HCT116 (cell line): Measurements from ENCODE around the gene KCNN3. TPM values are rescaled to one million over a fixed set of nuclear protein-coding genes. Genes with fewer than 3 reads are reported as not detected.

Source experiments
- ATAC-seq: fragments of 200-7000 bp; cut with Tn5 transposase; 2 replicates; pipeline ENCODE4 v1.9.1; 2020; ENCODE audit warnings: mild to moderate bottlenecking, moderate library complexity
- BruUV-seq: library from RNA; stranded (reverse); fragments of 400-500 nt; replicated peaks from 2 replicates; lab custom pipeline; 2021; lab: Mats Ljungman, UMichigan
- CTCF ChIA-PET: fragments of 300-600 bp; sonication (Branson Sonifier 250); formaldehyde crosslinking; loops from one replicate; lab custom pipeline; 2021; ENCODE audit warnings: antibody characterized with exemption; lab: Charles Lee
- POLR2A ChIA-PET: fragments of 300-600, 350-600 bp; sonication (Branson Sonifier 250); formaldehyde crosslinking; loops from one replicate; lab custom pipeline; 2021; ENCODE audit warnings: antibody characterized with exemption; lab: Charles Lee
- RAD21 ChIA-PET, 2 experiments: fragments of 300-600 bp; sonication (Branson Sonifier 250); formaldehyde crosslinking; loops; one replicate each; lab custom pipeline; 2023; ENCODE audit warnings: low total read pairs in 2 of 2; ENCODE audit not compliant: uncharacterized antibody in 2 of 2, unreplicated experiment in 2 of 2, low non-redundant PET in 1 of 2; lab: Charles Lee
- DNase-seq: peaks from one replicate; pipeline ENCODE4 v3.0.0-alpha.2; 2010; ENCODE audit warnings: low read depth, low spot score
- H2AFZ ChIP-seq: fragments of 200-600 bp; shearing (Covaris generic), sonication (generic); 2 replicates; pipeline ENCODE4 v1.6.1; 2017; ENCODE audit warnings: low read depth, mixed run types, mixed read lengths, antibody characterized with exemption, low read length; ENCODE audit not compliant: poor library complexity, severe bottlenecking
- H3K27ac ChIP-seq: 2 replicates; pipeline ENCODE4 v1.5.1; 2012; ENCODE audit warnings: low read depth, low read length
- H3K27me3 ChIP-seq: fragments of 200-600 bp; sonication (generic); 2 replicates; pipeline ENCODE4 v1.6.1; 2016; ENCODE audit warnings: mixed run types, low read length, mixed read lengths; ENCODE audit not compliant: insufficient read depth
- H3K36me3 ChIP-seq, 2 experiments: fragments of 200-500 bp in 1 of 2; fragments of 200-600 bp in 1 of 2; sonication (Bioruptor generic) in 1 of 2; sonication (generic) in 1 of 2; 2 replicates each; pipeline versions ENCODE4 v1.5.1 to v1.6.1; 2014 to 2016; ENCODE audit warnings: low read length in 2 of 2, inconsistent platforms in 1 of 2, mixed read lengths in 1 of 2, mixed run types in 1 of 2; ENCODE audit not compliant: insufficient read depth in 2 of 2, control insufficient read depth in 1 of 2
- H3K4me1 ChIP-seq, 2 experiments: fragments of 200-600 bp in 1 of 2; sonication (generic) in 1 of 2; 2 replicates each; pipeline versions ENCODE4 v1.5.1 to v1.6.1; 2012 to 2017; ENCODE audit warnings: low read length in 2 of 2, inconsistent platforms in 1 of 2, mild to moderate bottlenecking in 1 of 2, mixed read lengths in 1 of 2, mixed run types in 1 of 2, moderate library complexity in 1 of 2; ENCODE audit not compliant: insufficient read depth in 2 of 2, control insufficient read depth in 1 of 2
- H3K4me2 ChIP-seq: fragments of 200-600 bp; sonication (generic); 2 replicates; pipeline ENCODE4 v1.6.1; 2017; ENCODE audit warnings: mixed run types, low read length, mixed read lengths
- H3K4me3 ChIP-seq, 2 experiments: fragments of 200-600 bp in 1 of 2; sonication (generic) in 1 of 2; replicated peaks in 1 of 2; 2 replicates each; pipeline ENCODE4 v1.5.1; 2011 to 2016; ENCODE audit warnings: low read length in 2 of 2, control low read depth in 1 of 2, low read depth in 1 of 2, mild to moderate bottlenecking in 1 of 2, mixed read lengths in 1 of 2, mixed run types in 1 of 2
- H3K79me2 ChIP-seq: fragments of 200-600 bp; sonication (generic); 2 replicates; pipeline ENCODE4 v1.6.1; 2017; ENCODE audit warnings: mild to moderate bottlenecking, mixed run types, low read length, moderate library complexity, mixed read lengths; ENCODE audit not compliant: insufficient read depth
- H3K9ac ChIP-seq: fragments of 200-600 bp; sonication (generic); 2 replicates; pipeline ENCODE4 v1.6.1; 2016; ENCODE audit warnings: low read length, mixed read lengths
- H3K9me2 ChIP-seq: fragments of 200-600 bp; sonication (generic), shearing (Covaris generic); 2 replicates; pipeline ENCODE4 v1.6.1; 2017; ENCODE audit warnings: mixed run types, mild to moderate bottlenecking, moderate library complexity; ENCODE audit not compliant: insufficient read depth
- H3K9me3 ChIP-seq, 2 experiments: fragments of 200-500 bp in 1 of 2; fragments of 200-600 bp in 1 of 2; sonication (Bioruptor generic) in 1 of 2; sonication (generic) in 1 of 2; 2 replicates each; pipeline ENCODE4 v1.6.1; 2014 to 2017; ENCODE audit warnings: low read length in 2 of 2, mixed read lengths in 2 of 2, inconsistent platforms in 1 of 2, low read depth in 1 of 2, mild to moderate bottlenecking in 1 of 2, mixed run types in 1 of 2, moderate library complexity in 1 of 2; ENCODE audit not compliant: control insufficient read depth in 1 of 2, insufficient read depth in 1 of 2
- H4K20me1 ChIP-seq: fragments of 200-600 bp; sonication (generic), shearing (Covaris generic); 2 replicates; pipeline ENCODE4 v1.6.1; 2017; ENCODE audit warnings: mixed run types, mild to moderate bottlenecking, moderate library complexity; ENCODE audit not compliant: insufficient read depth
- CBX3 ChIP-seq: IDR thresholded peaks from 2 replicates; pipeline ENCODE4 v1.6.1; 2012; ENCODE audit warnings: low read depth
- RAD21 ChIP-seq: IDR thresholded peaks from 2 replicates; pipeline ENCODE4 v1.6.1; 2012; ENCODE audit warnings: low read depth, mild to moderate bottlenecking
- SIN3A ChIP-seq: IDR thresholded peaks from 2 replicates; pipeline ENCODE4 v1.6.1; 2012; ENCODE audit warnings: low read depth
- SP1 ChIP-seq: IDR thresholded peaks from 2 replicates; pipeline ENCODE4 v1.6.1; 2012; ENCODE audit warnings: low read depth
- TCF7L2 ChIP-seq: IDR thresholded peaks from 2 replicates; pipeline ENCODE4 v1.7.0; 2011; ENCODE audit warnings: borderline replicate concordance, inconsistent platforms; ENCODE audit not compliant: insufficient read depth, insufficient read length; ENCODE audit errors: extremely low read depth
- ZFX ChIP-seq: fragments of 450-650 bp; IDR thresholded peaks from 2 replicates; pipeline ENCODE4 v1.6.1; 2017
- ZNF274 ChIP-seq: fragments of 200-500 bp; sonication (Bioruptor generic); IDR thresholded peaks from 2 replicates; pipeline ENCODE4 v1.6.1; 2014; ENCODE audit warnings: mild to moderate bottlenecking, low read depth, low read length, inconsistent platforms
- intact Hi-C: fragments of 100-400 bp; cut with micrococcal nuclease; formaldehyde crosslinking; loops from 2 replicates; pipeline ENCODE4 v1.10.0; 2022
- total RNA-seq: library from RNA; stranded (reverse); gene quantifications from one replicate; pipeline ENCODE4 v1.2.1, GENCODE V29; 2021; ENCODE audit not compliant: unreplicated experiment
- TF ChIP-seq, protein P1 (sequence below): IDR thresholded peaks from 2 replicates; pipeline ENCODE4 v1.6.1; 2012
- TF ChIP-seq, protein P2 (sequence below): IDR thresholded peaks from 2 replicates; pipeline ENCODE4 v1.6.1; 2012; ENCODE audit warnings: low read depth
- TF ChIP-seq, protein P3 (sequence below), 3 experiments: fragments of 200-600 bp in 1 of 3; sonication (generic) in 1 of 3; IDR thresholded peaks in 2 of 3; conservative IDR thresholded peaks in 1 of 3; 2 replicates each; pipeline ENCODE4 v1.5.1; 2012 to 2017; ENCODE audit warnings: low read depth in 2 of 3, low read length in 2 of 3, antibody characterized with exemption in 1 of 3, borderline replicate concordance in 1 of 3, control low read depth in 1 of 3, mild to moderate bottlenecking in 1 of 3, mixed read lengths in 1 of 3, mixed run types in 1 of 3, moderate library complexity in 1 of 3; ENCODE audit not compliant: insufficient read depth in 1 of 3

Gene KCNN3
- total RNA-seq, 1 experiment from 2014 or later = 1.1 TPM

DNA sequence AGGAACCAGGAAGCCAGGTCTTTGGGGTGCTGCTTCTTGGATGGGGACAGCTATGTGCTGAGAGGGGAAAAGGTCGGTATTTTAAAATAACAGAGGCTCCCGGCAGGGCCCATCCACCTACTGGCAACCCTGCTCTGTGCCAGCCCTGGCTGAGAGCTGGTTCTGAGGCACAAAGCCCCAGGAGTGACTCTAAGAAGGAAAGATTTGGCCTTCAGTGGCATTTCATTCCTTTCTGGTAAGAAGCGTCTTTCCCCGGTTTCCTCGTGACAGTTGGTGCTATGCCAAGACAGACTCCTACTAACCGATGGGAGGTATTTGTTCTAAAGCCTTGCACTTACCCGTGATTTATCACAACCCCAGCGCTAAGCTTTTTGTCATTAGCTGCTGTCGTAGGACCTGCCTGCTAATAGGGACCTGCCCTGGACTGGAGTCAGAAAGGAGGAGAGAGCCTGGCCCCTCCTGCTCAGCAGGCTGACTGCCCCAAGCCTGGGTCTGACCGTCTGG, 139.0 kb downstream of the KCNN3 start:
- no peaks in the 10 kb centered on the region for H4K20me1 ChIP-seq
- no peak for ATAC-seq
- H2AFZ ChIP-seq = no peak overlapping the region
- H3K4me1 ChIP-seq = peaks cover 0 to 19% of the 10 kb centered on the region in 2 experiments; a peak in 2 of 4 replicates
- DNase-seq = no peak
- intact Hi-C loops = no loop called here
- no peaks in the 10 kb centered on the region for H3K36me3 ChIP-seq
- BruUV-seq = no TSS peak
- POLR2A ChIA-PET = no interaction called here
- H3K27me3 ChIP-seq = no peaks in the 10 kb centered on the region
- TF ChIP-seq, protein P1, sequence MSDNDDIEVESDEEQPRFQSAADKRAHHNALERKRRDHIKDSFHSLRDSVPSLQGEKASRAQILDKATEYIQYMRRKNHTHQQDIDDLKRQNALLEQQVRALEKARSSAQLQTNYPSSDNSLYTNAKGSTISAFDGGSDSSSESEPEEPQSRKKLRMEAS = no peak
- no peak for TF ChIP-seq TCF7L2
- TF ChIP-seq RAD21 = no peak
- TF ChIP-seq, protein P2, sequence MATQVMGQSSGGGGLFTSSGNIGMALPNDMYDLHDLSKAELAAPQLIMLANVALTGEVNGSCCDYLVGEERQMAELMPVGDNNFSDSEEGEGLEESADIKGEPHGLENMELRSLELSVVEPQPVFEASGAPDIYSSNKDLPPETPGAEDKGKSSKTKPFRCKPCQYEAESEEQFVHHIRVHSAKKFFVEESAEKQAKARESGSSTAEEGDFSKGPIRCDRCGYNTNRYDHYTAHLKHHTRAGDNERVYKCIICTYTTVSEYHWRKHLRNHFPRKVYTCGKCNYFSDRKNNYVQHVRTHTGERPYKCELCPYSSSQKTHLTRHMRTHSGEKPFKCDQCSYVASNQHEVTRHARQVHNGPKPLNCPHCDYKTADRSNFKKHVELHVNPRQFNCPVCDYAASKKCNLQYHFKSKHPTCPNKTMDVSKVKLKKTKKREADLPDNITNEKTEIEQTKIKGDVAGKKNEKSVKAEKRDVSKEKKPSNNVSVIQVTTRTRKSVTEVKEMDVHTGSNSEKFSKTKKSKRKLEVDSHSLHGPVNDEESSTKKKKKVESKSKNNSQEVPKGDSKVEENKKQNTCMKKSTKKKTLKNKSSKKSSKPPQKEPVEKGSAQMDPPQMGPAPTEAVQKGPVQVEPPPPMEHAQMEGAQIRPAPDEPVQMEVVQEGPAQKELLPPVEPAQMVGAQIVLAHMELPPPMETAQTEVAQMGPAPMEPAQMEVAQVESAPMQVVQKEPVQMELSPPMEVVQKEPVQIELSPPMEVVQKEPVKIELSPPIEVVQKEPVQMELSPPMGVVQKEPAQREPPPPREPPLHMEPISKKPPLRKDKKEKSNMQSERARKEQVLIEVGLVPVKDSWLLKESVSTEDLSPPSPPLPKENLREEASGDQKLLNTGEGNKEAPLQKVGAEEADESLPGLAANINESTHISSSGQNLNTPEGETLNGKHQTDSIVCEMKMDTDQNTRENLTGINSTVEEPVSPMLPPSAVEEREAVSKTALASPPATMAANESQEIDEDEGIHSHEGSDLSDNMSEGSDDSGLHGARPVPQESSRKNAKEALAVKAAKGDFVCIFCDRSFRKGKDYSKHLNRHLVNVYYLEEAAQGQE = no peak
- TF ChIP-seq, protein P3, sequence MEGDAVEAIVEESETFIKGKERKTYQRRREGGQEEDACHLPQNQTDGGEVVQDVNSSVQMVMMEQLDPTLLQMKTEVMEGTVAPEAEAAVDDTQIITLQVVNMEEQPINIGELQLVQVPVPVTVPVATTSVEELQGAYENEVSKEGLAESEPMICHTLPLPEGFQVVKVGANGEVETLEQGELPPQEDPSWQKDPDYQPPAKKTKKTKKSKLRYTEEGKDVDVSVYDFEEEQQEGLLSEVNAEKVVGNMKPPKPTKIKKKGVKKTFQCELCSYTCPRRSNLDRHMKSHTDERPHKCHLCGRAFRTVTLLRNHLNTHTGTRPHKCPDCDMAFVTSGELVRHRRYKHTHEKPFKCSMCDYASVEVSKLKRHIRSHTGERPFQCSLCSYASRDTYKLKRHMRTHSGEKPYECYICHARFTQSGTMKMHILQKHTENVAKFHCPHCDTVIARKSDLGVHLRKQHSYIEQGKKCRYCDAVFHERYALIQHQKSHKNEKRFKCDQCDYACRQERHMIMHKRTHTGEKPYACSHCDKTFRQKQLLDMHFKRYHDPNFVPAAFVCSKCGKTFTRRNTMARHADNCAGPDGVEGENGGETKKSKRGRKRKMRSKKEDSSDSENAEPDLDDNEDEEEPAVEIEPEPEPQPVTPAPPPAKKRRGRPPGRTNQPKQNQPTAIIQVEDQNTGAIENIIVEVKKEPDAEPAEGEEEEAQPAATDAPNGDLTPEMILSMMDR (IDR thresholded peaks at IDR 0.05 in 2 of 3, conservative IDR thresholded peaks at IDR 0.05 in 1 of 3; ENCODE audit: borderline replicate concordance in 1 of 3, insufficient read depth in 1 of 3, low read depth in 2 of 3, low read length in 2 of 3) = no peak
- no peak for TF ChIP-seq SIN3A
- TF ChIP-seq ZNF274 = no peak
- TF ChIP-seq SP1 = no peak
- no peak for TF ChIP-seq CBX3
- no peak for TF ChIP-seq ZFX
- TF ChIP-seq, all 23 proteins: peak for 0
- RAD21 ChIA-PET = no interaction called here
- no peaks in the 10 kb centered on the region for H3K79me2 ChIP-seq
- H3K9me2 ChIP-seq = no peaks in the 10 kb centered on the region; the same call in 1 of the 2 replicates
- H3K4me2 ChIP-seq = no peak overlapping the region
- H3K4me3 ChIP-seq = no peak overlapping the region
- H3K9me3 ChIP-seq = no peaks in the 10 kb centered on the region
- no peak overlapping the region for H3K9ac ChIP-seq
- CTCF ChIA-PET = no interaction called here
- H3K27ac ChIP-seq = no peak overlapping the region
